Left lung (tissue), 10 donors: Measurements from ENCODE around the gene SNX3. TPM values are rescaled to one million over a fixed set of nuclear protein-coding genes. Genes with fewer than 3 reads are reported as not detected.

Source experiments
- ATAC-seq: fragments of 200-7000 bp; cut with Tn5 transposase; one replicate; pipeline ENCODE4 v1.9.1; 2020; ENCODE audit warnings: moderate library complexity
- DNase-seq, 4 donors: peaks; one replicate each; pipeline ENCODE4 v3.0.0-alpha.2; 2013 to 2020
- H3K27ac ChIP-seq, 2 donors: fragments of 200-600 bp; sonication (generic) in 1 of 2; one replicate each; pipeline versions ENCODE4 v1.5.0 to v1.8.0; 2020 to 2021
- H3K27me3 ChIP-seq, 2 donors: fragments of 200-600 bp; sonication (generic) in 1 of 2; one replicate each; pipeline versions ENCODE4 v1.5.0 to v1.8.0; 2020 to 2021
- H3K36me3 ChIP-seq, 2 donors: fragments of 200-600 bp; sonication (generic) in 1 of 2; one replicate each; pipeline versions ENCODE4 v1.5.0 to v1.8.0; 2020 to 2021
- H3K4me1 ChIP-seq, 2 donors: fragments of 200-600 bp; one replicate each; pipeline ENCODE4 v1.8.0; 2021
- H3K4me3 ChIP-seq, 2 donors: fragments of 200-600 bp; sonication (generic) in 1 of 2; one replicate each; pipeline versions ENCODE4 v1.5.0 to v1.8.0; 2020 to 2021; ENCODE audit warnings: mild to moderate bottlenecking in 1 of 2
- H3K9me3 ChIP-seq, 2 donors: fragments of 200-600 bp; sonication (generic) in 1 of 2; one replicate each; pipeline versions ENCODE4 v1.5.0 to v1.8.0; 2020 to 2021
- CTCF ChIP-seq, 2 donors: fragments of 200-600 bp; sonication (generic) in 1 of 2; IDR thresholded peaks; one replicate each; pipeline versions ENCODE4 v1.5.0 to v1.8.0; 2021; ENCODE audit warnings: antibody characterized with exemption in 2 of 2
- intact Hi-C, 2 donors: fragments of 100-400 bp; cut with DNase I; formaldehyde crosslinking; loops; one replicate each; pipeline versions ENCODE4 v1.11.2 to v1.14.2; 2022
- polyA plus RNA-seq, 6 donors: library from polyadenylated mRNA; unstranded; fragments of 120-200 nt; gene quantifications; one replicate each; pipeline ENCODE4 v1.2.1, GENCODE V29; 2013; ENCODE audit not compliant: insufficient read length in 6 of 6
- total RNA-seq, 2 donors: library from RNA; stranded (reverse); fragmentation: NEBNext Ultra II Directional; extraction: Animal tissue kit (Norgen Biotek cat#: 25700); gene quantifications; one replicate each; pipeline ENCODE4 v1.2.1, GENCODE V29; 2021
- donor health status: DM: no; HTN: yes; CAD: no.
- donor health status: DM: no; HTN: no; CAD: no.

The SNX3 gene
- total and polyA plus RNA-seq, 8 donors, result 196 to 284 (median 232) TPM

- DNase-seq (no peak), ATAC-seq (no peak)
- no peak for TF ChIP-seq CTCF (IDR thresholded peaks at IDR 0.05)
- H3K4me1 ChIP-seq, result peaks cover 0 to 30% of the 10 kb centered on the region in 2 donors
- intact Hi-C loops, result no loop called here
- H3K36me3 ChIP-seq, result peaks cover 0 to 45% of the 10 kb centered on the region in 2 donors
- H3K9me3 ChIP-seq, result no peaks in the 10 kb centered on the region
- H3K27me3 ChIP-seq, result no peaks in the 10 kb centered on the region
- H3K27ac ChIP-seq, result peak overlapping the region in 1 of 2 donors; percentile 78
- no peak overlapping the region for H3K4me3 ChIP-seq
Observed at GRCh38 chr6:108210556-108210955, 50.3 kb downstream of the SNX3 start.

- H3K27ac ChIP-seq, result peak overlapping the region in 1 of 2 donors; percentile 78
- H3K4me3 ChIP-seq, result no peak overlapping the region
- H3K36me3 ChIP-seq, result peaks cover 0 to 36% of the 10 kb centered on the region in 2 donors
- peak in 1 of 4 donors; percentile 17 for DNase-seq
- peak; percentile 83 for ATAC-seq
- intact Hi-C loops, result no loop called here
- no peaks in the 10 kb centered on the region for H3K27me3 ChIP-seq
- peaks cover 0 to 25% of the 10 kb centered on the region in 2 donors for H3K4me1 ChIP-seq
- TF ChIP-seq CTCF (IDR thresholded peaks at IDR 0.05), result no peak
- H3K9me3 ChIP-seq, result no peaks in the 10 kb centered on the region
Observed at GRCh38 chr6:108209738-108210137, 51.1 kb downstream of the SNX3 start.

GRCh38 chr6:108207013-108207412 lies 53.8 kb downstream of the SNX3 start:
- no peak for DNase-seq
- TF ChIP-seq CTCF (IDR thresholded peaks at IDR 0.05), result no peak
- intact Hi-C loops, result no loop called here
- Histone ChIP-seq H3K27ac (no peak overlapping the region), H3K9me3 (no peaks in the 10 kb centered on the region), H3K4me1 (peaks cover 0 to 25% of the 10 kb centered on the region in 2 donors), H3K4me3 (no peak overlapping the region), H3K27me3 (no peaks in the 10 kb centered on the region), H3K36me3 (peaks cover 0 to 46% of the 10 kb centered on the region in 2 donors)
- no peak for ATAC-seq

- DNase-seq (no peak), ATAC-seq (no peak)
- H3K36me3 ChIP-seq, result peaks cover 0 to 38% of the 10 kb centered on the region in 2 donors
- H3K27ac ChIP-seq, result no peak overlapping the region
- no peak for TF ChIP-seq CTCF (IDR thresholded peaks at IDR 0.05)
- no peak overlapping the region for H3K4me3 ChIP-seq
- H3K27me3 ChIP-seq, result no peaks in the 10 kb centered on the region
- H3K9me3 ChIP-seq, result no peaks in the 10 kb centered on the region
- no peaks in the 10 kb centered on the region for H3K4me1 ChIP-seq
- intact Hi-C loops, result no loop called here
Observed at GRCh38 chr6:108203189-108204112, 57.4 kb downstream of the SNX3 start.

GRCh38 chr6:108200631-108201030 lies 60.2 kb downstream of the SNX3 start:
- DNase-seq (no peak), ATAC-seq (no peak)
- H3K27me3 ChIP-seq, result no peaks in the 10 kb centered on the region
- no peak overlapping the region for H3K27ac ChIP-seq
- TF ChIP-seq CTCF (IDR thresholded peaks at IDR 0.05), result no peak
- intact Hi-C loops, result no loop called here
- H3K4me1 ChIP-seq, result no peaks in the 10 kb centered on the region
- no peaks in the 10 kb centered on the region for H3K9me3 ChIP-seq
- H3K4me3 ChIP-seq, result no peak overlapping the region
- peaks cover 0 to 27% of the 10 kb centered on the region in 2 donors for H3K36me3 ChIP-seq
